HTR-8/SVneo (cell line): Measurements from ENCODE around the gene ZSWIM6.

Source experiments
- DNase-seq: peaks from one replicate; pipeline ENCODE4 v3.0.0; 2011; ENCODE audit warnings: low spot score, mixed read lengths; ENCODE audit not compliant: insufficient read length
- FAIRE-seq: peaks from 2 replicates; lab custom pipeline; 2011; peaks lifted over from hg19 to GRCh38; lab: Jason Lieb, UNC

ZSWIM6 gene

GRCh38 chr5:61519728-61520277 lies 187.7 kb downstream of the ZSWIM6 start:
- no peak for DNase-seq
- no peak for FAIRE-seq

DNA sequence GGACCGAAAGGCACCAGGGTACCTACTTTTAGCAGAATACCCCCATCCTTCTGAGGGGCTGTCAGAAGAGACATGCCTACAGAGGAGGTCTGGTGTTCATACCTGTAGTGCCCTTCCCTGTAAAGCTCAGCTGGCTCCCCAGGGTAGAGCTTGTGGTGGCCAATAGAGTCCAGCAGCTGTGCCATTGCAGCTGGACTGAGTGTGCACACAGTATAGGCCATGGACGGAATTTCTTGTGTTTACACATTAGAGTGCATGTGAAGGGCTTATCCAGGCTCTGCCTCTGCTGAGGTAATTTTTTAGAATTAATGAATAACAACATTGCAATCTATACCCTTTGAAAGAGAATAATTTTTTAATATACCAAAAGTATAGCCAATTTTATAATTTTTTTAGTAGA lies 191.0 kb downstream of the ZSWIM6 start:
- FAIRE-seq (no peak), DNase-seq (no peak)

GRCh38 chr5:61523997-61524396 lies 191.9 kb downstream of the ZSWIM6 start:
- DNase-seq (no peak), FAIRE-seq (no peak)

DNA sequence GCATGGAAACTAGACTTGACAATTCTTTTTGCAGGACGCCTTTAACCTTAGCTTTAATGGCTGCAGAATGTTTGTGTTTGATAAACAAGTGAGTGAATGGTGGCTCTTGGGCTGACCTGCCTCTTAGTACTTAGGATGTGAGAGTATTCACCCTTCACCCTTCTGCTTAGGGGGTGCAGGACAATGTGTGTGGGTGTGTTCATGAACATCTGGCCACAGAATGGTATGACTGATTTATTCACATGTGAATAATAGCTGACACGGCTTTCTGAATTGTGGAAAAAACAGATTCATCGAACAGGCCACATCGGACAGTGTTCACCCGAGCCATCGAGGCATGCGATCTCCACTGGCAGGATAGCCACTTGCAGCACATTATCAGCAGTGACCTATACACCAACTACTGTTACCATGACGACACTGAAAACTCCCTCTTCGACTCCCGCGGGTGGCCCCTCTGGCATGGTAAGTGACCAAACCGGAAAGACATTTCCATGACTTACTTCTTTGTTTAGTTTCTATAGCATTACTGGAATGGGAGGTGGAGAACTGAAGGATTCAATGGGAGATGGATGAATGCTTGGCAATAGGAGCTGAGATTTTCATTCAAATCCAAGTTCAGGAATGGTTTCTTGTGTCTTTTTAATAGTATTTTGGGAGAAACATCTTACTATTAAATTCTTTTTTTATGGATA lies 193.6 kb downstream of the ZSWIM6 start:
- peak; percentile 26 for FAIRE-seq
- no peak for DNase-seq

GRCh38 chr5:61526207-61526519 lies 194.1 kb downstream of the ZSWIM6 start:
- DNase-seq: no peak
- no peak for FAIRE-seq

DNA sequence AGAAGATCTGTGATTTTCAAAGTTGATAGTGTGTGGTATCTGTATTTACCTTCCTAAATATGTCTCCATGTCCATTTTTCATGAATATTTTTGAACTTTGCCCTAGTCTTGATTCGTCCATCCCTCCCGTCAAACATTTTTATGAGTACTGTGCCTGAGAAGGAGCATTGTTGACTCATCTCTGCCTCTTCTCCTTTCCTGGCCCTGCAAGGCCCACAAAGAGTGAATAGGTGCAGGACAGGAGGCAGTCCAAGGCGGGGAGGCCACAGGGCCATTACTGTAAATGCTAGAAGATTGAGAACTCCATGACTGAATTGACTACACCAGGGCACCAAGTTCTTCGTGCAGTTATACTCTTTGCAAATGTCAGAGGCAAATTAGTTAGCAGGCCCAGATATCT lies 200.9 kb downstream of the ZSWIM6 start:
- FAIRE-seq: no peak
- DNase-seq: no peak

DNA sequence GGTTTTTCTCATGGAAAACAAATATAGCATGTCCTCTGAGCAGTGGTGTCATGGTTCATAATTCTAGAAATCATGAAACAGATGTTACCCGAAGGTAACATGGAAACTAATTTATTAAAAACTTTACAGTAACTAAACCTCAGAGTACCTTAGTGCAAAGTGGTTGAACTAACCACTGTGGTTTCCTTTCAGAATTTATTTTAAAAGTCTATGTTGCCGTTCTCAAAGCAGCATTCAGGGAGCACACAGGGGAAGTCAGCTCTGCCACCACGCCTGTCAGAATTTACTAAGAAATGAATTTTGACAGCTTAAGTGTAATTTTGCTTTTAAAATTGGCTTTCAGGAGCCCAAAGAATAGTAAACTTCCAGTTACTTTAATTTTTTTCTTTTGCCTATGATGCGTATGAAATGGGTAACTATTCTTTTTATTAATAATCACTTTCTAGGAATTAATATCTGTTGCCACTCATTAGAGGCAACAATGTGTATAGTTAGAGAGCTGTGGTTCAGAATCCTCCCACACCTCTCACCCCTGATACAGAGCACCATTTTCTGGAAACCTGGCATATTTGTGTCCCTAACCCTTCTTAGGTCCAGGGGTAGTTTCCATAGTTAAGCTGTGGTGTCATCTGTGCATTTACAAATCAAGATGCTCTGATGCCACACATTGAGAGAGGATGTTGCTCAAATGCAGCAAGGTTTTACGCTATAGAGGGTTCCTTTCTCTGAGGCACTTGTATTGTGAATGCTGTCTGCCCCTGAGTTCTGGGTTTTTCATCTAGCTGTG lies 202.6 kb downstream of the ZSWIM6 start:
- no peak for DNase-seq

DNA sequence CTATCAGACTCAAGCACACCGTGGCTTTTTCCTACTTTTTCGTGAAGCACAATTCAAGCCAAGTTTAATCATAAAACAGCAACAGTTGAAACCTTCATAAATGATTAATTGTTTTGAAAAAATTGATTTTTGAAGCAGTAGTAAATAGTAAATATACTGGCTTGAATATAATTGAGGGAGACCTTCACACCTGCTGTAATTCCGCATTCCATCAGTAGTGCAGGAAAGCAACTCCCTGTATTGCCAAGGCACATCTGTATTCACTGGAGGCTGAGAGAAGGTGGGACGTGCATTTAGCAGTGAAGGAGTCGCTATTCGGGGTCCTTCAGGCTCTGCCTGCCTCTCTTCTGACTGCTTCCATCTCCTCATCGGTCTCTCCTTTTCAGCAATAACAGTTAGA lies 203.8 kb downstream of the ZSWIM6 start:
- DNase-seq (no peak), FAIRE-seq (no peak)

More for the DNA sequence above, 202.6 kb downstream of the ZSWIM6 start:
- FAIRE-seq: no peak

- FAIRE-seq (no peak), DNase-seq (no peak)
These were observed 204.9 kb downstream of the ZSWIM6 start for GRCh38 chr5:61536922-61537321.

GRCh38 chr5:61538722-61539501 lies 206.9 kb downstream of the ZSWIM6 start:
- no peak for DNase-seq
- FAIRE-seq: no peak

DNA sequence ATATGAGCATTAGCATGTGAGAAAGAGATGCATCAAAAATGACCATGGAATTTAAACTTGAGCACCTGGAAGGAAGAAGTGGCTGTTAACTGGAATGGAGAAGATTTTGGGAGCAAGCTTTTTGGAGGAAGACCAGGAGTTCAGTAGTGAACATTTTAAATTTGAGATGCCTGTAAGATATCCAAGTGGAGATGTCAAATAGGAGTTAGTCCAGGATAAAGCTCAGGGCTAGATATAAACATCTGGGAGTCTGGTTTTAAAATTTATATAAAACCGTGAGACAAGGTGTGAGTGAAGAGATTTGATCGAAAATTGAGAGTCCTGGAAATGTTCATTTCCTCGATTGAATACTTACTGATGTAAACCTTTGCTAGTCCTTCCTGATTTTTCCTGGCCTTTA lies 217.5 kb downstream of the ZSWIM6 start:
- DNase-seq (no peak), FAIRE-seq (no peak)

GRCh38 chr5:61551637-61552313 lies 219.7 kb downstream of the ZSWIM6 start:
- FAIRE-seq (peak; percentile 46), DNase-seq (no peak)

DNA sequence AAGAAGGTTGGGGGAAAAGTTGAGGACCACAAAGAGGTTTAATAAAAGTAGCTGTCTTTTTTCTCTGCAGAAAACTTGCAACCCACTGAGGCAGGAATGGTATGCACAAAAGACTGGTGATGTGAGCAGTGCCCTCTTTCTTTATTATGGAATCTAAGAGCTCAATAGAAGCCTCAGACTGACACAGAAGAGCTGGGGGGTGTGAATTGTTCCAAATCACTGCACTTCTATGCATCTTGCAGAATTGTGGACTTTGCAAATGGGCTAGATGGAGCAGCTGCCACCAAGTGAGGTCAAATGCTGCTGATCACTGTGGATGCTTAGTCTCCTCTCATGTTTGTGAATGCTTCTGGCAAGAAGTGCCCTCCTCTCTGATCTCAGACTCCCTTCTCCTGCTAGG lies 227.1 kb downstream of the ZSWIM6 start:
- FAIRE-seq (no peak), DNase-seq (no peak)

- FAIRE-seq (no peak), DNase-seq (no peak)
These were observed 227.7 kb downstream of the ZSWIM6 start for GRCh38 chr5:61559722-61560121.

DNA sequence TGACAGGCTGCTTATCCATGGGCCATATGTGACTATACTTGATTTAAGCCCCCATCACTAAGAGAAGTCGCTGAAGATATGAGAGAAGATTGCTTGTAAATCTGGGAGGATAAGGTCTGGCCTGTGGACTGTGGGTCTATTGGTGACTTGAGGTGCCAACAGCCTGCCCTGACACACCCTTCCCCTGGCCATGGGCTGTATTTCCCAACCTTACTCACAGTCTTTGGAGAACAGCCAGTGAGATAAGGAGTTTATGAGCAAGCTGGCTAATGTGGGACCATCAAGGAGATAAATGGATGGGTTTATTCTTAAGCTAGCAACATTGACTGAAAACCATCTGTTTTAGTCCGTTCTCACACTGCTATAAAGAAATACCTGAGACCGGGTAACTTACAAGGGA lies 231.3 kb downstream of the ZSWIM6 start:
- DNase-seq (no peak), FAIRE-seq (no peak)

GRCh38 chr5:61567337-61567736 lies 235.3 kb downstream of the ZSWIM6 start:
- FAIRE-seq (no peak), DNase-seq (no peak)

- FAIRE-seq (no peak), DNase-seq (no peak)
These were observed 237.3 kb downstream of the ZSWIM6 start for GRCh38 chr5:61569353-61569752.

DNA sequence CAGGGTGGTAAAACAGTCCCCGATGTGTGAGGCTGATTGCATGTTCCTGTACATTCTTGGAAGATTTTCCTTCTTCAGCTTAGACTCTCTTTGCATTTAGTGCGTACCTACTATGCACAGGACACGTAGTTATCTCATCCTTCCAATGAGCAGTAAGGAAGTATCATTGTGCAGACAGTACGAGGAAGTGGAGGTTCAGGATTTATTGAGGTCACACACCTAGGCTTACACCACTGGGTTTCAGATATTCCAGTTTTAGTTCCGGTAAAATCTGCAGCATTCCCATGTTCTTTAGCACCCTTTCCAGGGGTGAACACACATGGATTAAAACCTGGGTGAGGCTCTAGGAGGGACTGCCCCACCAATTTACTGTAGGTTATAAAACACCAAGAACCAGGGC lies 238.7 kb downstream of the ZSWIM6 start:
- FAIRE-seq (no peak), DNase-seq (no peak)

- DNase-seq (no peak), FAIRE-seq (no peak)
These were observed 240.9 kb downstream of the ZSWIM6 start for GRCh38 chr5:61572959-61573358.

DNA sequence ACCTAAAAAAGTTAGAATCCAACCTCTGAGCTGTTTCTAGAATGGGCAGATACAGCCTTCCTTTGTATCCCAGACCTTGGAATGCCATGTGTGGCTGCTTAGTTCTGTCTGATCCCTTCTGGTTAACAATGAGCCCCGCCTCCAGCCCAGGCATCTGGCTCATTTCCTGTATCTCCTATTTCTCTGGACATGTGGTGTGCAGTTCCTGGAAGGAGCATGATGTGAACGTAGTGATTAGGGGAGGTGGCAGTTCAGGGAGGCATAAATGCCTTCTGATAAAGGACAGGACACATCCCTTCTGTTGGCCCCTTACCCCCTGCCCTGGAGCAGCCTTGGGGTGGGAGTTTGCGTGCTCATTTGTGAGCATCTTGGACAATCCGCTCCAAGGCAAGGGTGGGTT lies 243.0 kb downstream of the ZSWIM6 start:
- DNase-seq: peak; percentile 83
- peak; percentile 88 for FAIRE-seq
